GM12872 (cell line): ENCODE results near the gene COLEC11.

Source experiments
- CTCF ChIP-seq: IDR thresholded peaks from 3 replicates; pipeline ENCODE4 v1.5.1; 2011; ENCODE audit warnings: low read depth, mild to moderate bottlenecking, low read length, moderate library complexity; ENCODE audit not compliant: insufficient read depth

Gene COLEC11

DNA sequence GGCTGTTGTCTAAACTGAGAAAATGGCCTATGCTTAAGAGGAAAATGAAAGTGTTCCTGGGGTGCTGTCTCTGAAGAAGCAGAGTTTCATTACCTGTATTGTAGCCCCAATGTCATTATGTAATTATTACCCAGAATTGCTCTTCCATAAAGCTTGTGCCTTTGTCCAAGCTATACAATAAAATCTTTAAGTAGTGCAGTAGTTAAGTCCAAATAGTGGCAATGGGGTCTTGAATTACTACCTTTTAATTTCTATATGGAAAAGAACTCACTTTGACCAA is 49.3 kb downstream of the COLEC11 start:
- no peak for TF ChIP-seq CTCF

DNA sequence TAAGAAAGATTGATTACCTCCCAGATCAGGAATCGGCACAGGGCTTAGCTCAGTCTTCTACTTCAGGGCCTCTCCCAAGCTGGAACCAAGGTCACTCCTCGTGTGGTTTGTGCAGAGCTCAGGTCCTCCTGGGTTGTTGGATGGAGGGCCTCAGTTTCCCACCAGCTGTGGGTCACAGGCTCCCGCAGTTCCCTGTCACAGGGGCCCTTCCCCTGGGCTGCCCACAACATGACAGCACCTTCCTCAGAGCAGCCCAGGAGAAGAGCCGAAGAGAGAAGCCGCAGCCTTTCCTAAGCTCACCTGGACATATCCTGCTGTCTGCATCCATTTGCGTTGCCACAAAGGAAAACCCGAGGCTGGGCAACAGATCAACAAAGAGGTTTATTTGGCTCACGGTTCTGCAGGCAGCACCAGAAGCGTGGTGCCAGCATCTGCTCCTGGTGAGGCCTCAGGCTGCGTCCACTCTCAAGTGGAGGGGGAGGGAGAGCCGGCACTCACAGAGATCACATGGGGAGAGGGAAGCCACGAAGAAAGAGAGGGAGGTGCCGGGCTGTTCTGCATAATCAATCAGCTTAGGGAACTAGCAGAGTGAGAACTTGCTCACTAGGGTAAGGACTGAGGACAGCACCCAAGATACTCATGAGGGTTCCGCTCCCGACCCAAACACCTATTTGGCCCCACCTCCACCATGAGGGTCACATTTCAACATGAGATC is 50.1 kb downstream of the COLEC11 start:
- TF ChIP-seq CTCF, result no peak

- TF ChIP-seq CTCF, result no peak
Measured at GRCh38 chr2:3645745-3646389, 51.0 kb downstream of the COLEC11 start.

GRCh38 chr2:3646446-3646845 is 51.5 kb downstream of the COLEC11 start:
- TF ChIP-seq CTCF, result no peak

GRCh38 chr2:3647246-3647645 is 52.3 kb downstream of the COLEC11 start:
- no peak for TF ChIP-seq CTCF

DNA sequence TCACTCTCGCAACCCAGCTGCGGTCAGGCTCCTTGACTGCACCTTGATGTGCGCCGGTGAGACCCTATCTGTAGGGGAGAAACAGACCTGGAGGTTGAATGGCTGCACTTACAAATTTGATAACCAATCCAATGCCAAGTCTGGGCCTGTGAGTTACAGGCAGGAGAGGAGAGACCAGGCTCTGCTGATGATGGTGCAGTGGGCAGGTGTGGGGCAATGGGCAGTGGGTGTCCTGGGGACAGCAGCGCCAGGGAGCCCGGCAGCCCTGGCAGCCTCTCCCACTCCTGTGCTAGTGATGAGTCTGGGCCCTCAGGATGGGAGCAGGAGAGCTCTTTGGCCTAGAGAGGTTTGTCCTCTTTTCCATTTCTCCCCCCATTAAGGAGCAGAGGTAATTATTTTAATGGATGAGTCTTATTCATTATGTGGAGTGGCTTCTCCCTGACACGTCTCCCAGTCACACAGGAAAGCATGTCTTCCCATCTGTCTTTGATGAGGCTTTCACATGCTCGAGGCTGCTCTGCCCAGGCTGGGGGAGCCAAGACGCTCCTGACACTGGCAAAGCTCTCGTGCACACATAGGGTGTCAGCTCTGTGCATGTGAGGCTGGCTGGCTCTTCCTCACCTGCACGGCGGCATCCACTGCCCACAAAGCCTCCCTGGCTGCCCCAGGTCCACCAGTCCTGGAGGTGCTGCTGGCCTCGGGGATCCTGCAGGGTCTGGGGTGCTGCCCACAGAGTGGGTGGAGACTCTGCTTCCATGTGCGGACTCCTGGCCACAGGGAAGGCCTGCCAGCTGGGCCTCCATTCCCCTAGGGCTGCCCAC is 53.1 kb downstream of the COLEC11 start:
- TF ChIP-seq CTCF, result no peak

GRCh38 chr2:3648652-3649177 is 53.8 kb downstream of the COLEC11 start:
- no peak for TF ChIP-seq CTCF
